BLaER1 (cell line): ENCODE results near the gene POLE.
A peak's percentile ranks its signal among the peaks of the same experiment; 100 is the strongest.

Experiments used
- H3K27ac ChIP-seq: shearing (Covaris generic); formaldehyde crosslinking; 2 replicates; pipeline ENCODE4 v1.8.1; 2022
- H3K27me3 ChIP-seq: shearing (Covaris generic); formaldehyde crosslinking; 2 replicates; pipeline ENCODE4 v1.8.1; 2022
- H3K36me3 ChIP-seq: shearing (Covaris generic); formaldehyde crosslinking; 2 replicates; pipeline ENCODE4 v1.8.1; 2022
- H3K4me1 ChIP-seq: shearing (Covaris generic); formaldehyde crosslinking; 2 replicates; pipeline ENCODE4 v1.8.1; 2022
- H3K4me2 ChIP-seq: shearing (Covaris generic); formaldehyde crosslinking; 2 replicates; pipeline ENCODE4 v1.8.1; 2022
- H3K4me3 ChIP-seq: shearing (Covaris generic); formaldehyde crosslinking; 2 replicates; pipeline ENCODE4 v1.8.1; 2022
- H3K9ac ChIP-seq: shearing (Covaris generic); formaldehyde crosslinking; 2 replicates; pipeline ENCODE4 v1.8.1; 2022
- H3K9me3 ChIP-seq: shearing (Covaris generic); formaldehyde crosslinking; 2 replicates; pipeline ENCODE4 v1.8.1; 2022
- H4K20me1 ChIP-seq: shearing (Covaris generic); formaldehyde crosslinking; 2 replicates; pipeline ENCODE4 v1.8.1; 2022
- Cebpa-rat ChIP-seq: shearing (Covaris generic); IDR thresholded peaks from 2 replicates; pipeline ENCODE4 v1.8.1; 2022

Gene POLE

DNA sequence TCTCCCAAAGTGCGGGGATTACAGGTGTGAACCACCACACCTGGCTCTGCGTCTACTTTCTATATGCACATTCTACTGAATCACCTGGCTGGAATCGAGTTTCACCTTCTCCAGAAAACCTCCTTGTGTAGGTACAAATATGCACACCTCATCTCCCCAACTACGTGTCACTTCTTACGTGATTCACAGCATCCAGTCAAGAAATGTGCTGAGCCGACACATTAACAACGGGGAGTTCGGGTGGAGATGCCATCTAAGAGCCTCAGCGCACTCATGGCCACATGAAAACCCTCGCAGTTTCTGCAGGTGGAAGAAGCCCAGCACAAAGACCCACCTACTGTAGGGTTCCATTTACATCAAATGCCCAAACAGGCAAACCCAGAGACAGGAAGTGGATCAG is 39.3 kb downstream of the POLE start:
- Histone ChIP-seq H3K27me3 (no peaks in the 10 kb centered on the region), H4K20me1 (peaks cover 16% of the 10 kb centered on the region; the same call in 1 of the 2 replicates), H3K4me2 (no peak overlapping the region), H3K9ac (no peak overlapping the region), H3K4me3 (no peak overlapping the region), H3K27ac (no peak overlapping the region), H3K4me1 (no peaks in the 10 kb centered on the region), H3K36me3 (peaks cover 96% of the 10 kb centered on the region), H3K9me3 (no peaks in the 10 kb centered on the region)
- no peak for TF ChIP-seq Cebpa-rat

DNA sequence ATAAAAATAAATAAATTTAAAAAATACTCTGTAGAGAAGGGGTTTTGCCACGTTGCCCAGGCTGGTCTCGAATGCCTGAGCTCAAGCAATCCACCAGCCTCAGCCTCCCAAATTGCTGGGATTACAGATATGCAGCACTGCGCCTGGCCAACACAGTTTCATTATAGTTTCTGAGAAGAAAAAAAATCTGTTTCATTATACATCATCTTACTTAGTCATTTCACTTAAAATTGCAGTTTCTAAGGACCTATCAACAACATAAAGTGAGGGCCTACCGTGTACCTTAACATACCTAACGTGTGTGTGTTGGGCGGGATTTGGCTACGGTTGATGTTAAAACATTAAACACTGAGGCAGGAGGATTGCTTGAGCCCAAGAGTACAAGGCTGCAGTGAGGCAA is 40.3 kb downstream of the POLE start:
- Histone ChIP-seq H3K9ac (no peak overlapping the region), H3K27me3 (no peaks in the 10 kb centered on the region), H4K20me1 (peaks cover 18% of the 10 kb centered on the region), H3K9me3 (no peaks in the 10 kb centered on the region), H3K27ac (no peak overlapping the region), H3K4me2 (no peak overlapping the region), H3K4me3 (no peak overlapping the region), H3K36me3 (peaks cover 96% of the 10 kb centered on the region), H3K4me1 (no peaks in the 10 kb centered on the region)
- no peak for TF ChIP-seq Cebpa-rat

DNA sequence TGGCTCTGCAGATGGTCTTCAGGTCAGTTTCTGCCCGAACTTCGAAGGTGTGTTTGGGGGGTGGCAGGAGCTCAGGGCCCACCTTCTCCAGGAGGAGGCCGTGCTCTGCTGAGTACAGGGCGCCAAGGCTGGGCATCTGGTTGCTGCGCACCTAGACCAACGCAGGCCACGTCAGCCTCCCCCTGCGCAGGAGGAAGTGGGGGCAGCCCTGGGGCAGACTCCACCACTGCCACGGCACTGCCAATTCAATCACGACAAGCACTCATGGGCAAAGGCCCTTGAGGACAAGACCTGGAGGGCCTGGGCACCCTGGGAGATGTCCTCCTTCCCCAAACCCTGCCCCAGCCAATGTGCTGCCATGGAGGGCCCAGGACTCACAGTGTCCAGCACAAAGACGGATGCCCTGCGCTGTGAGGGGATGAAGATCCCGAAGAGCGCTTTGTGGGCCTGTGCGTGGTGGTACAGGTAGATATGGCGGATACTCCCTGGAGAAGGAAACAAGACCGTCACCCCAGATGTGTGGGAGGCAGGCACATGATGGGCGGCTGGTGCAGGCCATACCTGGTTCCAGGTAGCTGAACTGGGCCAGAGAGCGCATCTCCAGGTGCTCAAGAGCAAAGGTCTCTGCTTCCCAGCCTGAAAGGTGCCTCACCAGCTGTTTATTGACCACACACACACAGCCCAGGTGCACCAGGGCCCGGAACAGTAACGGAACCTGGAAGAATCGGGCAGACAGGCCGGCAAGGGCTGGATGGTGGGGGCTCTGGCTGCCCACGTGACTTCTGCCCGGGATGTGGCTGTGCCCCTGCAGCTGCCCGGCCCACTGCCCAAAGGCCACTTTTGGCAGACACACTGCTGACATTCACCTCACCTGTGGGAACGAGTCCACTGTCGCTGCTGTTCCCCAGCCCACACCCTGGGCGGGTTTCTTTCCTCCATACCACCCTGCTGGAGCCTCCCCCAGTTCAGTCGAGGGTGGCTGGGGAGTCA is 44.0 kb downstream of the POLE start:
- no peak overlapping the region for H3K4me2 ChIP-seq
- no peak for TF ChIP-seq Cebpa-rat
- H3K9me3 ChIP-seq: no peaks in the 10 kb centered on the region
- H3K36me3 ChIP-seq: peaks cover 96% of the 10 kb centered on the region
- no peak overlapping the region for H3K27ac ChIP-seq
- H3K4me1 ChIP-seq: peaks cover 14% of the 10 kb centered on the region; the same call in 1 of the 2 replicates
- no peaks in the 10 kb centered on the region for H3K27me3 ChIP-seq
- H3K9ac ChIP-seq: no peak overlapping the region
- no peak overlapping the region for H3K4me3 ChIP-seq
- peaks cover 35% of the 10 kb centered on the region for H4K20me1 ChIP-seq

DNA sequence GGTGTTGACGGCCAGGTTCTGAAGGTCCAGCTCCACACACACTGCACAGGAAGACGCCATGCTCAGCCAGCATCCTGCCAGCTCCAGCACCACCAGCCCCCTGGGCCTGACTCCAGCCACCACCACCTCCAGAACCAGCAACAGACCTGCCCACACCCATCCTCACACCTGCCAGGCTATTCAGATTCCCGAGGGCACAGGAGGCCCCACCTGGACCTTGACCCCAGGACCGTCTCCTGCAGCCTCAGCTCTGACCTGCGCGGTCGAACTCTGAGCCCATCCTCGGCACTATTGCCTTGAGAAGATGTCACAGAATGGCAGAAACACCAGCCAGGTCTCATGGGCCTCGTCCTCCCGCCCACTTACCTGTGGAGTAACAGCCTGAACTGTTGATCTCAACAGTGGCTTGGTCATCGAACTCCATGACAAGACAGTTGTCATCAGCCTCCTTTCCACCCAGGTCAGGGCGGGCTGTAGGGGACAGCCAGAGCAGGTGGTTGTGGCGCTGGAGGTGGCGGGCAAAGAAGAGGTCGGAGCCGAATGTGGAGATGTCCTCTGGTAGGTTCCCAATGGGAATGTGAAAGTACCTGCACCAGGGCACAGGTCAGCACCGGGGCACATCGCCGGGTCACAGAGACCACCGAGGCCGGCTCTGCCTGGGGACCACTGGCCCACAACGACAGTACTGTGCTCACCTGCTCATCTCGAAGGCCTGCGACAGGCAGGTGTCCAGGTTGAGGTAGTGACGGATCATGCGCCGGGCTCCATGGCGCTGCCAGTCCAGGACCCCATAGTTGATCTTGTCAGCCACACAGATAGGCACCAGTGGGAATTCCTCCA is 45.1 kb downstream of the POLE start:
- Histone ChIP-seq H3K9ac (0 out of 2 replicates have a peak overlapping the region, but pooled peaks have one; percentile 16), H3K4me1 (peaks cover 25% of the 10 kb centered on the region), H3K27me3 (no peaks in the 10 kb centered on the region), H3K36me3 (peaks cover 96% of the 10 kb centered on the region), H3K9me3 (no peaks in the 10 kb centered on the region), H4K20me1 (peaks cover 46% of the 10 kb centered on the region), H3K27ac (no peak overlapping the region), H3K4me2 (no peak overlapping the region), H3K4me3 (no peak overlapping the region)
- TF ChIP-seq Cebpa-rat: no peak

DNA sequence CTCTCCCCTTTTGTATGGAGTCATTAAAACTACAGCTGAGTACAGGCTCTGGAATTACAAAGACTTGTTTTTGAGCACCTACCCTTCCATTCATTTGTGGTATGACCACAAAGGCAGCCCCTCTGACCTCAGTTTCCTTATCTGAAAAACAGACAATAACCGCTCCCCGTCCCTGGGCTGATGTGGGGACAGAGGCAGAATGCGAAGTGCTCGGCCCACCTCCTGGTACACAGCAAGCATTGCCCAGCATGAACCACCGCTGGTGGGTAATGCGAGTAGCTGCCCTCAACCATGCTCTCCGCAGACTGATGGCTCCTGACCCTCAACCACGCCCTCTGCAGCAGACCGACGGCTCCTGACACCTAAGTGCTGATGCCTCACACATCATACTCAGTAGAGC is 46.2 kb downstream of the POLE start:
- Histone ChIP-seq H3K4me1 (peaks cover 36% of the 10 kb centered on the region), H4K20me1 (peaks cover 57% of the 10 kb centered on the region), H3K4me3 (no peak overlapping the region), H3K9ac (no peak overlapping the region; the same call in 1 of the 2 replicates), H3K4me2 (no peak overlapping the region), H3K36me3 (peaks cover 96% of the 10 kb centered on the region), H3K27ac (0 out of 2 replicates have a peak overlapping the region, but pooled peaks have one; percentile 41), H3K27me3 (no peaks in the 10 kb centered on the region), H3K9me3 (no peaks in the 10 kb centered on the region)
- TF ChIP-seq Cebpa-rat: no peak

DNA sequence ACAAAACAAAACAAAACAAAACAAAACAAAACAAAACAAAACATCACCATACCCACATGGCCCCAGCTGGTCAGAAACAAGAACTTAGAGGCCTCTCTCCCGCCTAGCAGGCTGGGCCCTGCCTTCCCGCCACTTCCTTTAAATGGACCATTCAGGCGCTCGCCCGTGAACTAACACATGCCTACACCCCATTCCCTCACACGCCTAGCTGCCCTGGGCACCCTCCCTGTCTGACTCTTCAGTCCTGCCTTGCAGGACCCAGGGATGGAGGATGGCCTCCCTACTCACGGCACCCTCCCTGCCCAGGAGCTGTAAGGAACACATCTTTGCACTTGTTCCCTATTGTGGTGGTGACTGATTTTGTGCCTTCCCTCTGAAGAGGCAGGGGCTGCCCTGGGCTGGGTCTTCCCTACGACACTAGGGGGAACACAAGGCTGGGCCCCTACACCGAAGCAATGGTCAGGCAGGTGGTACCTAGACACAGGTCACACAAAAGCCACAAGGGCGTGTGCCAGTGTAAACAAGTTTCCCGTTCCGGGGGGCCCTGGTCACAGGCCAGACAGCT is 47.1 kb downstream of the POLE start:
- no peaks in the 10 kb centered on the region for H3K9me3 ChIP-seq
- H3K36me3 ChIP-seq: peaks cover 96% of the 10 kb centered on the region
- H3K27ac ChIP-seq: peak overlapping the region; percentile 41; the same call in 1 of the 2 replicates
- TF ChIP-seq Cebpa-rat: no peak
- H3K27me3 ChIP-seq: no peaks in the 10 kb centered on the region
- peaks cover 45% of the 10 kb centered on the region for H3K4me1 ChIP-seq
- H3K4me2 ChIP-seq: no peak overlapping the region
- H3K4me3 ChIP-seq: no peak overlapping the region
- peaks cover 65% of the 10 kb centered on the region for H4K20me1 ChIP-seq
- no peak overlapping the region for H3K9ac ChIP-seq

DNA sequence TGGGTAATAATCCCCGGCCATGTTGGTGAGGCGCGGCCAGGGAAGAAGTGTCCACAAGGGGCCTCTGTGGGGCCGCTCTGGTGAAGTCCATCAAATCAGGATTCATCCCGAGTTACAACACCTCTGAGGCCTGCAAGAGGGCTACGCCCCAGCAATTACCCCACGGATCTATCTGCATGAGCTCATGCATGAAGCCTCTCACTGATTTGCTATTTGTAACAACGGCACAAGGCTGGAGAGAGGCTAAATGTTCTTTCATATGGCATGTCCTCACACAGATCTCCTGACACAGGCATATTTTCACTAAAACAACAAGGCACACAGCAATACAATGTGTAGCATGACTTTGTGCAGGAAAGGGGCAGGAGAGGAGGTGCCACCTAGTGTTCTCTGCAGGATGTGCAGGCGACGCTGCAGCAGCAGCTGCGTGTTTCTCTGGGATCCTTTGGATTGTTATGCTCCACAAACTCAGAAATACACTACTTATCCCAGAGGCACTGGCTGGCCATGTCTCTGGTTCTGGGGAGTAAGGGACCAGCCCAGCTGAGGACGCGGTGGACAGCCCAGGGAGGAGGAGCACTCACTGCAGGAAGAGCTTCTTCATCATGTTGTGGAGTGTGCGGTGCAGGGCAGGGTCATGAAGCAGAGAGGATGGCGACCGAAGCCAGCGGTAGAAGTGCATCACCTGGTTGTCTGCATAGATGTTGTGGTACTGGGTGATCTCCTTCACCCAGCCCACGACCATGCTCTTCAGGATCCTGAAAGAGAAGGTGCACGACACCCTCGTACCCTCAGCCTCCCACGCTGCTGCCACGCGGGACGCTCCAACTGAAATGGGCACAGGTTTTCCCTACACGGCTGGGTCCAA is 48.4 kb downstream of the POLE start:
- H3K27me3 ChIP-seq: no peaks in the 10 kb centered on the region
- H3K4me2 ChIP-seq: no peak overlapping the region
- no peak overlapping the region for H3K4me3 ChIP-seq
- no peaks in the 10 kb centered on the region for H3K9me3 ChIP-seq
- peaks cover 100% of the 10 kb centered on the region for H3K36me3 ChIP-seq
- no peak overlapping the region for H3K27ac ChIP-seq
- H3K9ac ChIP-seq: no peak overlapping the region
- no peak for TF ChIP-seq Cebpa-rat
- H4K20me1 ChIP-seq: peaks cover 71% of the 10 kb centered on the region
- H3K4me1 ChIP-seq: peaks cover 45% of the 10 kb centered on the region

DNA sequence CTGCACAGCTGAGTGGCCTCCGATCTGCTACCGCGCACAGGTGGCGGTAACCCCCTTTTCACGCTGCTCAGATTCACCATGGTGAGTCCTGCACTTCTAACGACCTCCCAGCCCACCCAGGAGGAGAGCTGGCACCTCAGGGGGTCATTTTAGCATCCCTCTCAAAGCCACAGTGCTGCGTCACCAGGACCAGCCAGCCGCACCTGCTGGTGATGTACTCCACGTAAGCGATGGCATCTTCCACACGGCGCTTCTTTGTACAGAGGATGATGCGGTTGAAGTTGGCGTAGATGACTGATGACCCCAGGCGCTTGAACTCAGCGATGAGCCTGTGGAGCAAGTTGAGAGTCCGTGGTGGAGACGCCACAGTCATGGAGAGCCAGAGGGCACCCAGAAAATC is 49.3 kb downstream of the POLE start:
- peak overlapping the region; percentile 58 for H3K4me2 ChIP-seq
- peaks cover 78% of the 10 kb centered on the region for H4K20me1 ChIP-seq
- H3K27me3 ChIP-seq: no peaks in the 10 kb centered on the region
- no peak overlapping the region for H3K4me3 ChIP-seq
- no peaks in the 10 kb centered on the region for H3K9me3 ChIP-seq
- TF ChIP-seq Cebpa-rat: no peak
- H3K4me1 ChIP-seq: peaks cover 45% of the 10 kb centered on the region
- H3K27ac ChIP-seq: no peak overlapping the region
- H3K9ac ChIP-seq: 0 out of 2 replicates have a peak overlapping the region, but pooled peaks have one; percentile 43
- H3K36me3 ChIP-seq: peaks cover 100% of the 10 kb centered on the region
